ENCODE data around the gene MRPS24.

DNA sequence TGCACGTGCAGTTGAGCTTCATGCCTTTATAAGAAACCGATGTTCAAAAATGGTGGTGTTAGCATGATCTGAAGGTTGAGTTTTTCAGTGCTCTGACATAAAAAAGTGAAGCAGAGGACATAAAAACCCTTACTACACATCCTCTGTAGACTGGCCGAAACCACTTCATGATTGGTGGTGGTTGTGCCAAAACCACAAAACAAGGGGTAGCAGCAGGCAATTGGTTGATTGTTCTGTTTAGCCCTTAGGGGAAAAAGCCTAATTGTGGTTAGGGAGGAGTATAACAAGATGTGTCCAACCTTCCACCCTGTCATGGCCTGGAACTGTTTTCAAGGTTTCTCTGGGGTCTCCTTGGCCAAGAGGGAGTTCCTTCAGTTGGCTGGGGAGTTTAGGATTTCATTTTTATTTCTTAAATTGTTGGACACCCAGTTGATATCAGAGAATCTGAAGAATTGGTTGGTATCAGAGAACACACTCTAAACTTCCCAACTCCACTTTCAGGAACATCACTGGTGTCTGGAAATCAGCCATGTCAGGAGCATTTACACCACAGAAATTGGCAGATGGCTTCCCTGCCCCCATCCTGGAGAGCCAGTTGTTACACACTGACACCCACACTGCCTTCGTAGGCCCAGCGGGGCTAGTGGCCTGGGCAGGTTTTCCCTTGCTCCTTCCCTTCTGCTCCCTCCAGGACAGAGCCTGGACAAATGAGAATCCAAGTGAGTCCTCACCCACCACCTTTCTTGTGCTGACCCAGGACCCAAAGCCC, 18.8 kb downstream of the MRPS24 start:
- TF ChIP-seq GATA3 (IDR thresholded peaks at IDR 0.05; ENCODE audit: low read depth, low read length) (no peak), GATA2 (IDR thresholded peaks at IDR 0.05; ENCODE audit: low read depth, low read length) (no peak)
